ENCODE data around the gene ZNF324.

The ZNF324 gene

GRCh38 chr19:58474291-58474996 is 7.6 kb downstream of the ZNF324 start:
- TF ChIP-seq CTCF (conservative IDR thresholded peaks at IDR 0.05; ENCODE audit: control insufficient read depth, insufficient read depth, low read depth, low read length) = no peak
- no peak overlapping the region for H3K4me3 ChIP-seq (ENCODE audit: control insufficient read depth, low read depth, low read length)

DNA sequence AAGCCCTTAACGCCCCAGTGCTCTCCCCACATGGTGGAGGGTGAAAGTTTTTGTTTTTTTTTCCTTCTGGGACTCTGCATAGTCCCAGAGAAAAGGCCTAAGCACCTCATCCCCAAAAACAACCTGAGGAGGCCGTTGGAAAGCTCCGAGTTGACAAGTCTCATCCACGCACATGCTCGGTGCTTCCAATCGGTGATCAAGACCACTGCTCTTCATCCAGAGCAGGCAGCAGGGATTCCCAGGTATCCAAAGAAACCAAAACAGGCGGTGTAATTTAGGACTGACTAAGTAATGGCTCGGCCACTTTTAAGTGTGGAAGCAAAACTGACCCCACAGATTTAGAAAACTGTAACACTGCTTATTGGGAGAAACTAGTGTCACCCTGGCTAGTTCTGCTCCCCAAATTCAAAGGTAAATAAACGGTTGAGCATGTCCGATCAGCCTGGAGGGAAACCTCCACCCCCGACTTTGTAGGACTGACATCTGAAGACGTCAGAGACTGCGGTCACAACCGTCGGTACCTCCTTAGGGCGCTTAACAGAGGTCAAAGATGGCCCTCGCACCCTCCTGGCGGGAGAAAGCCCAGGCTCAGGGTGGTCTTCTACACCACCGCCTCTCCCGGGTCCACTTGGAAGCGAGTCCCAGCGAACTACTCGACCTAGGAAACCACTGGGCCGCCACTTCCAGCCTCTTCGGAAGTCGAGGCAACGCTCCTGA is 8.3 kb downstream of the ZNF324 start:
- peak; percentile 57 for DNase-seq (ENCODE audit: low read depth)
- TF ChIP-seq CTCF (conservative IDR thresholded peaks at IDR 0.05; ENCODE audit: control insufficient read depth, insufficient read depth, low read depth, low read length) = no peak
- H3K4me3 ChIP-seq (ENCODE audit: control insufficient read depth, low read depth, low read length) = peak overlapping the region; percentile 72

More at GRCh38 chr19:58474291-58474996, 7.6 kb downstream of the ZNF324 start:
- peak; percentile 58 for DNase-seq (ENCODE audit: low read depth)

GRCh38 chr19:58475714-58476497 is 9.0 kb downstream of the ZNF324 start, which contains the start of gene ZNF446:
Gene ZNF446 (plus strand): TSS chr19:58476352. CDS start chr19:58477219, 867 bp downstream.
- TF ChIP-seq CTCF (conservative IDR thresholded peaks at IDR 0.05; ENCODE audit: control insufficient read depth, insufficient read depth, low read depth, low read length) = no peak
- DNase-seq (ENCODE audit: low read depth) = peak; percentile 97
- H3K4me3 ChIP-seq (ENCODE audit: control insufficient read depth, low read depth, low read length) = peak within 1 kb of the TSS; percentile 72

GRCh38 chr19:58476498-58477015 is 9.7 kb downstream of the ZNF324 start:
- TF ChIP-seq CTCF (conservative IDR thresholded peaks at IDR 0.05; ENCODE audit: control insufficient read depth, insufficient read depth, low read depth, low read length) = no peak
- peak overlapping the region; percentile 72 for H3K4me3 ChIP-seq (ENCODE audit: control insufficient read depth, low read depth, low read length)
- DNase-seq (ENCODE audit: low read depth) = peak; percentile 40

- H3K4me3 ChIP-seq (ENCODE audit: control insufficient read depth, low read depth, low read length) = no peak overlapping the region
- no peak for TF ChIP-seq CTCF (conservative IDR thresholded peaks at IDR 0.05; ENCODE audit: control insufficient read depth, insufficient read depth, low read depth, low read length)
- no peak for DNase-seq (ENCODE audit: low read depth)
These were observed 10.2 kb downstream of the ZNF324 start for GRCh38 chr19:58477130-58477529.

DNA sequence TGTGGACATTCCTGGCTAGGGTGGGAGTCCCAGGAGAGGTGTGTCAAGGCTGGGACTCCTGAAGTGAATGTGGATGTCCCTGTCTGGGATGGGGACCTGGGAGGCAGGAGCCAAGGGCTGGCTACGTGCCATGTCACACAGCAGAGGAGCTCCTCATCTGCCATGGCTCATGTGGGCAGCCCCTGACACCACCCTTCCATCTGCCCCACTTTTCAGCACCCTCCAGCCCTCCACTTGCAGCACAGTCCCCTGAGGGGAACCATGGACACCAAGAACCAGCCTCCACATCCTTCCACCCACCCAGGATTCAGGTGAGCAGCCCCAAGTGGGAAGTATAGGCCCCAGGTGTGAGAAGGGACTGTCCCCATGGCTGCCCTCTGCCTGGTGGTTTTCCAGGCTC is 11.0 kb downstream of the ZNF324 start:
- no peak for DNase-seq (ENCODE audit: low read depth)
- TF ChIP-seq CTCF (conservative IDR thresholded peaks at IDR 0.05; ENCODE audit: control insufficient read depth, insufficient read depth, low read depth, low read length) = no peak
- no peak overlapping the region for H3K4me3 ChIP-seq (ENCODE audit: control insufficient read depth, low read depth, low read length)

Measured in fibroblast of mammary gland (primary cell).